H1 (cell line): ENCODE measurements around the gene OTUD4. TPM values are rescaled to one million over a fixed set of nuclear protein-coding genes. Genes with fewer than 3 reads are reported as not detected.

Experiments
- CTCF ChIA-PET: fragments of 300-600 bp; sonication (Branson Sonifier 250); formaldehyde crosslinking; loops from one replicate; lab custom pipeline; 2021; ENCODE audit not compliant: partially characterized antibody; lab: Charles Lee
- POLR2A ChIA-PET: fragments of 300-600 bp; sonication (Branson Sonifier 250); formaldehyde crosslinking; loops from one replicate; lab custom pipeline; 2021; ENCODE audit warnings: inconsistent platforms; ENCODE audit not compliant: partially characterized antibody; lab: Charles Lee
- DNase-seq, 2 experiments: peaks; one replicate each; pipeline versions ENCODE4 v3.0.0 to v3.0.0-alpha.2; 2010 to 2022; ENCODE audit warnings: low spot score in 2 of 2, low read depth in 1 of 2, mixed read lengths in 1 of 2
- FAIRE-seq: peaks from 2 replicates; lab custom pipeline; 2011; peaks lifted over from hg19 to GRCh38; lab: Jason Lieb, UNC
- H2AFZ ChIP-seq: 2 replicates; pipeline ENCODE4 v1.8.1; 2012; ENCODE audit warnings: low read length, inconsistent platforms
- H2AK5ac ChIP-seq: 2 replicates; pipeline ENCODE4 v1.6.1; 2013; ENCODE audit warnings: low read depth, low read length
- H2BK120ac ChIP-seq: replicated peaks from 2 replicates; pipeline ENCODE3; 2013; ENCODE audit warnings: low read depth, low read length, inconsistent platforms
- H2BK12ac ChIP-seq: 2 replicates; pipeline ENCODE4 v1.6.1; 2013; ENCODE audit warnings: low read depth, low read length
- H2BK15ac ChIP-seq: 2 replicates; pipeline ENCODE4 v1.6.1; 2013; ENCODE audit warnings: low read length
- H2BK20ac ChIP-seq: 2 replicates; pipeline ENCODE4 v1.6.1; 2013; ENCODE audit warnings: low read length
- H2BK5ac ChIP-seq: 2 replicates; pipeline ENCODE4 v1.6.1; 2013; ENCODE audit warnings: low read depth, low read length
- H3K14ac ChIP-seq: 2 replicates; pipeline ENCODE4 v1.6.1; 2013; ENCODE audit warnings: inconsistent platforms; ENCODE audit not compliant: insufficient read length
- H3K18ac ChIP-seq: 2 replicates; pipeline ENCODE4 v1.6.1; 2013; ENCODE audit warnings: low read length; ENCODE audit errors: extremely low read depth
- H3K23ac ChIP-seq: 2 replicates; pipeline ENCODE4 v1.6.1; 2013; ENCODE audit warnings: inconsistent platforms; ENCODE audit not compliant: insufficient read length
- H3K23me2 ChIP-seq: 2 replicates; pipeline ENCODE4 v1.6.1; 2013; ENCODE audit warnings: low read depth, low read length
- H3K27ac ChIP-seq: 2 replicates; pipeline ENCODE4 v1.6.1; 2011; ENCODE audit warnings: low read depth, low read length, inconsistent platforms
- H3K27me3 ChIP-seq, 4 experiments: replicated peaks in 1 of 4; 1 replicate in 1 of 4; 2 replicates in 3 of 4; pipeline versions ENCODE4 v1.6.1 to v1.8.1; 2011 to 2013; ENCODE audit warnings: low read length in 3 of 4, mild to moderate bottlenecking in 3 of 4, inconsistent platforms in 2 of 4, mixed read lengths in 2 of 4, moderate library complexity in 1 of 4; ENCODE audit not compliant: control insufficient read depth in 3 of 4, insufficient read depth in 3 of 4; ENCODE audit errors: extremely low read depth in 1 of 4
- H3K36me3 ChIP-seq, 4 experiments: 2 replicates each; pipeline versions ENCODE4 v1.6.1 to v1.8.1; 2011 to 2013; ENCODE audit warnings: mild to moderate bottlenecking in 4 of 4, low read length in 3 of 4, moderate library complexity in 2 of 4, control low read depth in 1 of 4, inconsistent platforms in 1 of 4; ENCODE audit not compliant: insufficient read depth in 4 of 4, control insufficient read depth in 2 of 4
- H3K4ac ChIP-seq: replicated peaks from 2 replicates; pipeline ENCODE3; 2013; ENCODE audit warnings: low read length, low read depth, mixed read lengths, inconsistent platforms; ENCODE audit not compliant: insufficient read length
- H3K4me1 ChIP-seq, 4 experiments: replicated peaks in 1 of 4; 1 replicate in 1 of 4; 2 replicates in 3 of 4; pipeline versions ENCODE4 v1.6.1 to v1.8.1; 2011 to 2013; ENCODE audit warnings: low read length in 3 of 4, inconsistent platforms in 2 of 4, mixed read lengths in 1 of 4; ENCODE audit not compliant: insufficient read depth in 4 of 4, control insufficient read depth in 3 of 4
- H3K4me2 ChIP-seq, 2 experiments: 2 replicates each; pipeline versions ENCODE4 v1.6.1 to v1.8.1; 2011 to 2013; ENCODE audit warnings: low read depth in 2 of 2, low read length in 2 of 2, control low read depth in 1 of 2, inconsistent platforms in 1 of 2, mild to moderate bottlenecking in 1 of 2; ENCODE audit not compliant: insufficient read depth in 1 of 2
- H3K4me3 ChIP-seq, 4 experiments: fragments of 200-600, 300-600 bp in 1 of 4; sonication (generic), shearing (Covaris generic), sonication (Bioruptor Twin) in 1 of 4; 2 replicates each; pipeline versions ENCODE4 v1.5.1 to v1.8.1; 2011 to 2016; ENCODE audit warnings: low read length in 4 of 4, low read depth in 3 of 4, control low read depth in 2 of 4, inconsistent platforms in 2 of 4, mild to moderate bottlenecking in 2 of 4, mixed read lengths in 1 of 4, moderate library complexity in 1 of 4; ENCODE audit not compliant: insufficient read depth in 2 of 4; ENCODE audit errors: extremely low read depth in 1 of 4
- H3K56ac ChIP-seq: replicated peaks from 2 replicates; pipeline ENCODE3; 2013; ENCODE audit warnings: low read depth, mild to moderate bottlenecking, mixed read lengths, low read length, inconsistent platforms; ENCODE audit not compliant: insufficient read length
- H3K79me1 ChIP-seq: 2 replicates; pipeline ENCODE4 v1.6.1; 2013; ENCODE audit warnings: low read depth, low read length, control low read depth
- H3K79me2 ChIP-seq, 2 experiments: 2 replicates each; pipeline versions ENCODE4 v1.6.1 to v1.8.1; 2012 to 2013; ENCODE audit warnings: low read length in 2 of 2, mild to moderate bottlenecking in 2 of 2, inconsistent platforms in 1 of 2; ENCODE audit not compliant: insufficient read depth in 2 of 2, control insufficient read depth in 1 of 2
- H3K9ac ChIP-seq, 4 experiments: replicated peaks in 1 of 4; 1 replicate in 1 of 4; 2 replicates in 3 of 4; pipeline versions ENCODE4 v1.6.1 to v1.8.1; 2011 to 2013; ENCODE audit warnings: low read depth in 3 of 4, low read length in 3 of 4, control low read depth in 2 of 4, mild to moderate bottlenecking in 2 of 4, moderate library complexity in 2 of 4, inconsistent platforms in 1 of 4; ENCODE audit errors: extremely low read depth in 1 of 4
- H3K9me3 ChIP-seq, 2 experiments: 2 replicates each; pipeline versions ENCODE4 v1.6.1 to v1.8.1; 2012 to 2013; ENCODE audit warnings: mild to moderate bottlenecking in 2 of 2, moderate library complexity in 2 of 2, control low read depth in 1 of 2, inconsistent platforms in 1 of 2, low read depth in 1 of 2, low read length in 1 of 2, mixed read lengths in 1 of 2; ENCODE audit not compliant: insufficient read depth in 2 of 2
- H4K20me1 ChIP-seq, 2 experiments: replicated peaks in 1 of 2; 2 replicates each; pipeline versions ENCODE3 to v1.8.1; 2011 to 2013; ENCODE audit warnings: inconsistent platforms in 2 of 2, low read length in 2 of 2, mild to moderate bottlenecking in 1 of 2; ENCODE audit not compliant: insufficient read depth in 2 of 2, control insufficient read depth in 1 of 2
- H4K5ac ChIP-seq: 2 replicates; pipeline ENCODE4 v1.6.1; 2013; ENCODE audit warnings: low read length, low read depth, mixed read lengths, inconsistent platforms; ENCODE audit not compliant: insufficient read length
- H4K8ac ChIP-seq: 2 replicates; pipeline ENCODE4 v1.8.0; 2013; ENCODE audit warnings: mild to moderate bottlenecking, moderate library complexity, low read length, inconsistent platforms; ENCODE audit not compliant: insufficient read depth; ENCODE audit errors: extremely low read depth
- H4K91ac ChIP-seq: replicated peaks from 2 replicates; pipeline ENCODE3; 2013; ENCODE audit warnings: low read length, mixed read lengths, inconsistent platforms; ENCODE audit not compliant: insufficient read length
- BCL11A ChIP-seq, 2 experiments: IDR thresholded peaks; one replicate each; pipeline ENCODE4 v1.6.1; 2011; ENCODE audit warnings: low read depth in 2 of 2, low read length in 2 of 2, mild to moderate bottlenecking in 2 of 2
- CREB1 ChIP-seq: IDR thresholded peaks from 2 replicates; pipeline ENCODE4 v1.6.1; 2012; ENCODE audit warnings: inconsistent platforms
- EP300 ChIP-seq, 2 experiments: IDR thresholded peaks; 1 replicate in 1 of 2; 2 replicates in 1 of 2; pipeline ENCODE4 v1.6.1; 2011 to 2012; ENCODE audit warnings: low read depth in 2 of 2, low read length in 2 of 2, mild to moderate bottlenecking in 2 of 2, borderline replicate concordance in 1 of 2, inconsistent platforms in 1 of 2, moderate library complexity in 1 of 2
- HDAC2 ChIP-seq, 2 experiments: fragments of 300-600 bp in 1 of 2; sonication (generic) in 1 of 2; IDR thresholded peaks; 2 replicates each; pipeline ENCODE4 v1.6.1; 2011 to 2012; ENCODE audit warnings: low read depth in 2 of 2, low read length in 2 of 2, mild to moderate bottlenecking in 2 of 2, moderate library complexity in 2 of 2, borderline replicate concordance in 1 of 2, inconsistent platforms in 1 of 2
- RFX5 ChIP-seq: IDR thresholded peaks from 2 replicates; pipeline ENCODE4 v1.6.1; 2011; ENCODE audit warnings: low read depth, low read length, improper control_type of control experiment, borderline replicate concordance
- RNF2 ChIP-seq: fragments of 200-900, 300-1000 bp; sonication (generic); IDR thresholded peaks from 2 replicates; pipeline ENCODE4 v1.7.1; 2016; ENCODE audit warnings: borderline replicate concordance, low read depth, mild to moderate bottlenecking, antibody characterized with exemption, low read length; ENCODE audit not compliant: poor library complexity, severe bottlenecking; ENCODE audit errors: missing control alignments
- RXRA ChIP-seq: IDR thresholded peaks from 2 replicates; pipeline ENCODE4 v1.6.1; 2011; ENCODE audit warnings: low read depth, mild to moderate bottlenecking, low read length, moderate library complexity; ENCODE audit not compliant: insufficient read depth
- SP1 ChIP-seq: IDR thresholded peaks from 2 replicates; pipeline ENCODE4 v1.6.1; 2011; ENCODE audit warnings: low read depth, low read length
- WGBS, 2 experiments: shearing (Covaris generic) in 1 of 2; methylation state at CpG; one replicate each; pipeline versions ENCODE4 v1.1.6 to v1.1.7; 2013 to 2015; ENCODE audit warnings: low lambda C conversion rate in 2 of 2, mixed read lengths in 2 of 2, inconsistent platforms in 1 of 2, low coverage in 1 of 2, missing lambda C conversion rate in 1 of 2; ENCODE audit not compliant: insufficient replicate concordance in 2 of 2, insufficient coverage in 1 of 2, insufficient read length in 1 of 2; ENCODE audit errors: extremely low coverage in 1 of 2, missing lambda C conversion rate in 1 of 2; 5-methylcytosine and 5-hydroxymethylcytosine counted together
- polyA plus RNA-seq, 7 experiments: library from polyadenylated mRNA; depleted of rRNA in 3 of 7; stranded (reverse) in 5 of 7; unstranded in 2 of 7; fragments of >200 nt in 5 of 7; fragments of 200-250 nt in 2 of 7; gene quantifications; 1 replicate in 5 of 7; 2 replicates in 1 of 7; 4 replicates in 1 of 7; pipeline versions ENCODE4 v1.2.1 to v1.2.3, GENCODE V29; 2011 to 2013; ENCODE audit warnings: missing spikeins in 2 of 7, mixed read lengths in 2 of 7
- total RNA-seq: library from RNA; stranded (reverse); fragmentation: NEBNext Ultra II Directional; extraction: Animal tissue kit (Norgen Biotek cat#: 25700); gene quantifications from 2 replicates; pipeline ENCODE4 v1.2.1, GENCODE V29; 2021
- TF ChIP-seq, protein P1 (sequence below), 3 experiments: IDR thresholded peaks; 1 replicate in 2 of 3; 2 replicates in 1 of 3; pipeline versions ENCODE4 v1.5.1 to v1.6.1; 2011; ENCODE audit warnings: low read length in 3 of 3, mild to moderate bottlenecking in 3 of 3, inconsistent platforms in 2 of 3, low read depth in 1 of 3, moderate library complexity in 1 of 3; ENCODE audit not compliant: insufficient read depth in 1 of 3; ENCODE audit errors: control extremely low read depth in 1 of 3

The OTUD4 gene
- total and polyA plus RNA-seq, 2 of the 8 experiments (the other 6 are each of a cell fraction or from before 2014, with no cell fraction given): 17.4 to 57.0 TPM

GRCh38 chr4:145181091-145181501 lies 707 bp upstream of the OTUD4 start:
- H3K79me2 ChIP-seq: peaks cover 13 to 35% of the 10 kb centered on the region in 2 experiments
- no peak overlapping the region for H3K4ac ChIP-seq
- peak overlapping the region in 3 of 4 experiments; percentile 75 to 92 (median 79); a peak in 6 of 7 replicates for H3K9ac ChIP-seq
- H3K23ac ChIP-seq: no peak overlapping the region
- H4K8ac ChIP-seq: peak overlapping the region; percentile 85; the same call in 1 of the 2 replicates
- no peaks in the 10 kb centered on the region for H3K9me3 ChIP-seq
- no peak overlapping the region for H2AK5ac ChIP-seq
- H3K14ac ChIP-seq: no peak overlapping the region
- H3K4me1 ChIP-seq: peaks cover 0 to 3% (median 1%) of the 10 kb centered on the region in 4 experiments; a peak in 4 of 7 replicates
- H2AFZ ChIP-seq: peak overlapping the region; percentile 96
- H2BK120ac ChIP-seq: no peak overlapping the region
- FAIRE-seq: no peak
- no peaks in the 10 kb centered on the region for H3K36me3 ChIP-seq
- H3K56ac ChIP-seq: no peak overlapping the region
- peaks cover 12% of the 10 kb centered on the region for H3K23me2 ChIP-seq
- H3K4me3 ChIP-seq: peak overlapping the region; percentile 67 to 88 (median 81)
- ChIA-PET CTCF (interaction anchor here (0.7 to 1.0 kb wide), 3 partner anchors 11 to 48 kb away, joined by 3 to 4 read pairs (median 3); no protein-coding TSS in a partner anchor), POLR2A (interaction anchor here (1.2 kb wide), 1 partner anchor 83 kb away, joined by 4 read pairs; the partner anchor contains the start of genes ABCE1 and ANAPC10)
- WGBS, 2 experiments: 38% methylated on average over 7 of the region's 7 CpGs; no CpG with 5 or more reads in 1 of the 2 experiments
- TF ChIP-seq SP1 (no peak), EP300 (IDR thresholded peaks at IDR 0.05; ENCODE audit: borderline replicate concordance in 1 of 2, low read depth in 2 of 2, low read length in 2 of 2) (no peak), RXRA (no peak), RFX5 (no peak), CREB1 (no peak), RNF2 (no peak), HDAC2 (IDR thresholded peaks at IDR 0.05; ENCODE audit: borderline replicate concordance in 1 of 2, low read depth in 2 of 2, low read length in 2 of 2) (no peak), BCL11A (IDR thresholded peaks at IDR 0.05; ENCODE audit: low read depth in 2 of 2, low read length in 2 of 2) (no peak)
- TF ChIP-seq, protein P1, sequence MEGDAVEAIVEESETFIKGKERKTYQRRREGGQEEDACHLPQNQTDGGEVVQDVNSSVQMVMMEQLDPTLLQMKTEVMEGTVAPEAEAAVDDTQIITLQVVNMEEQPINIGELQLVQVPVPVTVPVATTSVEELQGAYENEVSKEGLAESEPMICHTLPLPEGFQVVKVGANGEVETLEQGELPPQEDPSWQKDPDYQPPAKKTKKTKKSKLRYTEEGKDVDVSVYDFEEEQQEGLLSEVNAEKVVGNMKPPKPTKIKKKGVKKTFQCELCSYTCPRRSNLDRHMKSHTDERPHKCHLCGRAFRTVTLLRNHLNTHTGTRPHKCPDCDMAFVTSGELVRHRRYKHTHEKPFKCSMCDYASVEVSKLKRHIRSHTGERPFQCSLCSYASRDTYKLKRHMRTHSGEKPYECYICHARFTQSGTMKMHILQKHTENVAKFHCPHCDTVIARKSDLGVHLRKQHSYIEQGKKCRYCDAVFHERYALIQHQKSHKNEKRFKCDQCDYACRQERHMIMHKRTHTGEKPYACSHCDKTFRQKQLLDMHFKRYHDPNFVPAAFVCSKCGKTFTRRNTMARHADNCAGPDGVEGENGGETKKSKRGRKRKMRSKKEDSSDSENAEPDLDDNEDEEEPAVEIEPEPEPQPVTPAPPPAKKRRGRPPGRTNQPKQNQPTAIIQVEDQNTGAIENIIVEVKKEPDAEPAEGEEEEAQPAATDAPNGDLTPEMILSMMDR (IDR thresholded peaks at IDR 0.05; ENCODE audit: control extremely low read depth in 1 of 3, insufficient read depth in 1 of 3, low read depth in 1 of 3, low read length in 3 of 3): no peak
- DNase-seq: no peak
- no peak overlapping the region for H4K91ac ChIP-seq
- H2BK12ac ChIP-seq: no peak overlapping the region
- H3K4me2 ChIP-seq: peak overlapping the region; percentile 96 to 99
- H2BK20ac ChIP-seq: no peak overlapping the region
- H3K18ac ChIP-seq: no peak overlapping the region
- peak overlapping the region; percentile 68 for H3K27ac ChIP-seq
- peak overlapping the region; percentile 28 for H4K5ac ChIP-seq
- no peaks in the 10 kb centered on the region for H3K79me1 ChIP-seq
- no peaks in the 10 kb centered on the region for H3K27me3 ChIP-seq
- peaks cover 2 to 7% of the 10 kb centered on the region in 2 experiments for H4K20me1 ChIP-seq
- no peak overlapping the region for H2BK15ac ChIP-seq
- no peak overlapping the region for H2BK5ac ChIP-seq
